Measurements from ENCODE around the gene PLCB4. TPM values are rescaled to one million over a fixed set of nuclear protein-coding genes. Genes with fewer than 3 reads are reported as not detected.

PLCB4 gene
- total RNA-seq, 1 donor from 2014 or later, result 21.2 TPM

- Mint-ChIP-seq H3K4me1 (ENCODE audit: unreplicated experiment) (peaks cover 4% of the 10 kb centered on the region), H3K9me3 (no peaks in the 10 kb centered on the region), H3K27ac (no peak overlapping the region), H3K4me3 (no peak overlapping the region), H3K27me3 (peaks cover 86% of the 10 kb centered on the region), H3K36me3 (no peaks in the 10 kb centered on the region)
- no peak for DNase-seq (ENCODE audit: extremely low spot score, unreplicated experiment)
- TF ChIP-seq CTCF (conservative IDR thresholded peaks at IDR 0.05), result no peak
These were observed 439.9 kb downstream of the PLCB4 start for GRCh38 chr20:9508696-9509178.

- peaks cover 6% of the 10 kb centered on the region for H3K4me1 Mint-ChIP-seq (ENCODE audit: unreplicated experiment)
- no peak overlapping the region for H3K4me3 Mint-ChIP-seq
- no peaks in the 10 kb centered on the region for H3K9me3 Mint-ChIP-seq
- H3K27me3 Mint-ChIP-seq, result peaks cover 86% of the 10 kb centered on the region
- no peaks in the 10 kb centered on the region for H3K36me3 Mint-ChIP-seq
- no peak overlapping the region for H3K27ac Mint-ChIP-seq
- TF ChIP-seq CTCF (conservative IDR thresholded peaks at IDR 0.05), result no peak
- no peak for DNase-seq (ENCODE audit: extremely low spot score, unreplicated experiment)
These were observed 440.4 kb downstream of the PLCB4 start for GRCh38 chr20:9509246-9509645.

GRCh38 chr20:9510911-9511310 lies 442.0 kb downstream of the PLCB4 start:
- no peak for TF ChIP-seq CTCF (conservative IDR thresholded peaks at IDR 0.05)
- Mint-ChIP-seq H3K27ac (no peak overlapping the region), H3K36me3 (no peaks in the 10 kb centered on the region), H3K4me1 (ENCODE audit: unreplicated experiment) (peaks cover 7% of the 10 kb centered on the region), H3K27me3 (peaks cover 91% of the 10 kb centered on the region), H3K4me3 (no peak overlapping the region), H3K9me3 (no peaks in the 10 kb centered on the region)
- no peak for DNase-seq (ENCODE audit: extremely low spot score, unreplicated experiment)

- Mint-ChIP-seq H3K27me3 (peaks cover 95% of the 10 kb centered on the region), H3K36me3 (no peaks in the 10 kb centered on the region), H3K27ac (no peak overlapping the region), H3K9me3 (no peaks in the 10 kb centered on the region), H3K4me1 (ENCODE audit: unreplicated experiment) (peaks cover 12% of the 10 kb centered on the region), H3K4me3 (peak overlapping the region; percentile 85)
- DNase-seq (ENCODE audit: extremely low spot score, unreplicated experiment), result no peak
- no peak for TF ChIP-seq CTCF (conservative IDR thresholded peaks at IDR 0.05)
These were observed 445.2 kb downstream of the PLCB4 start for GRCh38 chr20:9514072-9514460.

GRCh38 chr20:9514461-9515213 lies 445.8 kb downstream of the PLCB4 start, which contains the start of gene LAMP5:
TSS of gene LAMP5 (plus strand) at chr20:9514590. CDS start at chr20:9514853, 263 bp downstream.
- Mint-ChIP-seq H3K27ac (no peak within 1 kb of the TSS), H3K9me3 (no peaks in the 10 kb centered on the region), H3K27me3 (peaks cover 90% of the 10 kb centered on the region), H3K36me3 (no peaks in the 10 kb centered on the region), H3K4me1 (ENCODE audit: unreplicated experiment) (peaks cover 12% of the 10 kb centered on the region), H3K4me3 (peak within 1 kb of the TSS; percentile 85)
- TF ChIP-seq CTCF (conservative IDR thresholded peaks at IDR 0.05), result no peak
- DNase-seq (ENCODE audit: extremely low spot score, unreplicated experiment), result peak; percentile 76

Measured in type B pancreatic cell (in vitro differentiated cells).